ENCODE measurements around the gene SMAGP. TPM values are rescaled to one million over a fixed set of nuclear protein-coding genes. Genes with fewer than 3 reads are reported as not detected.
"Not testable (repeated sequence)": the region's sequence is repeated elsewhere in the genome, so short reads cannot be mapped to it uniquely, and the experiment has no call there.

SMAGP gene
- total and polyA plus RNA-seq, 2 of the 4 experiments (the other 2 are of a cell fraction), result 12.2 to 42.7 TPM

DNA sequence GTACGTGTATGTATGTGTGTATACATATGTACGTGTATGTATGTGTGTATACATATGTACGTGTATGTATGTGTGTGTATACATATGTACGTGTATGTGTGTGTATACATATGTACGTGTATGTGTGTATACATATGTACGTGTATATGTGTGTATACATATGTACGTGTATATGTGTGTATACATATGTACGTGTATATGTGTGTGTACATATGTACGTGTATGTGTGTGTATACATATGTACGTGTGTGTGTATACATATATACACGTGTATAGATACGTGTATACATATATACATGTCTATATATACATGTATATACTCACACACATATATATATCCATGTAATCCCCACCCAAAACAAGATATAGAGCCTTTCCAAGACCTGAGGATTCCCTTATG is 50.4 kb downstream of the SMAGP start:
- H3K9me3 ChIP-seq (ENCODE audit: control insufficient read depth, insufficient read depth, low read length); H3K27ac ChIP-seq (ENCODE audit: insufficient read depth, low read length); H2AK5ac ChIP-seq (ENCODE audit: low read depth, low read length); ATAC-seq (ENCODE audit: low read depth); H3K9me1 ChIP-seq (ENCODE audit: insufficient read depth, low read length); H4K5ac ChIP-seq (ENCODE audit: low read depth, low read length); DNase-seq; H3K18ac ChIP-seq (ENCODE audit: low read depth, low read length); H3K23ac ChIP-seq (ENCODE audit: low read depth, low read length); H3K9ac ChIP-seq (ENCODE audit: low read depth, low read length); H3K36me3 ChIP-seq (ENCODE audit: control insufficient read depth, insufficient read depth, low read length); in situ Hi-C loops (cut with MboI; ENCODE audit: low sequenced_read_pairs); H3K4me3 ChIP-seq (ENCODE audit: insufficient read depth, low read depth, low read length); BruUV-seq (replicated peaks); H2AK9ac ChIP-seq (replicated peaks; ENCODE audit: low read depth, low read length, poor library complexity); dilution Hi-C loops (cut with HindIII; ENCODE audit: low sequenced_read_pairs, unreplicated experiment); H2BK120ac ChIP-seq (ENCODE audit: low read depth, low read length); H2BK20ac ChIP-seq (ENCODE audit: low read depth, low read length); H2BK5ac ChIP-seq (ENCODE audit: low read depth, low read length, poor library complexity, severe bottlenecking); intact Hi-C loops (cut with micrococcal nuclease); H3K4me1 ChIP-seq (ENCODE audit: control insufficient read depth, insufficient read depth, low read length); H4K91ac ChIP-seq (ENCODE audit: insufficient read depth, low read depth, low read length); H3K56ac ChIP-seq (ENCODE audit: extremely low read depth, insufficient read depth, low read length); H2AFZ ChIP-seq (replicated peaks; ENCODE audit: low read length, poor library complexity); H4K8ac ChIP-seq (ENCODE audit: low read depth in 2 of 2, low read length in 2 of 2); H3K27me3 ChIP-seq (ENCODE audit: control insufficient read depth, insufficient read depth, low read length); POLR2A ChIA-PET (ENCODE audit: unreplicated experiment); H2BK15ac ChIP-seq (ENCODE audit: low read depth, low read length); H3K14ac ChIP-seq (replicated peaks; ENCODE audit: low read depth, low read length); H4K20me1 ChIP-seq (ENCODE audit: insufficient read depth, low read length); H3K4ac ChIP-seq (ENCODE audit: low read depth, low read length); H3K4me2 ChIP-seq (ENCODE audit: low read depth, low read length): not testable (repeated sequence)
- WGBS, 2 experiments (ENCODE audit: extremely low coverage in 2 of 2, insufficient read length in 1 of 2), result 93% methylated on average over 5 of the region's 12 CpGs; no CpG with 5 or more reads in 1 of the 2 experiments
- CTCF ChIA-PET, result interaction anchor here (0.6 kb wide), 1 partner anchor 17 kb away, joined by 3 read pairs; no protein-coding TSS in a partner anchor
- peaks cover 14 to 20% of the 10 kb centered on the region in 2 experiments; a peak in 3 of 4 replicates for H3K79me1 ChIP-seq (ENCODE audit: low read depth in 1 of 2, low read length in 2 of 2)

Data from IMR-90 (cell line).